Activated T-cell treated with anti-CD3 and anti-CD28 coated beads for 48 hours (primary cell): ENCODE measurements around the gene RALGDS.

Source experiments
- DNase-seq: peaks from one replicate; pipeline ENCODE4 v3.0.0-alpha.2; 2020; ENCODE audit warnings: low read depth

The RALGDS gene

DNA sequence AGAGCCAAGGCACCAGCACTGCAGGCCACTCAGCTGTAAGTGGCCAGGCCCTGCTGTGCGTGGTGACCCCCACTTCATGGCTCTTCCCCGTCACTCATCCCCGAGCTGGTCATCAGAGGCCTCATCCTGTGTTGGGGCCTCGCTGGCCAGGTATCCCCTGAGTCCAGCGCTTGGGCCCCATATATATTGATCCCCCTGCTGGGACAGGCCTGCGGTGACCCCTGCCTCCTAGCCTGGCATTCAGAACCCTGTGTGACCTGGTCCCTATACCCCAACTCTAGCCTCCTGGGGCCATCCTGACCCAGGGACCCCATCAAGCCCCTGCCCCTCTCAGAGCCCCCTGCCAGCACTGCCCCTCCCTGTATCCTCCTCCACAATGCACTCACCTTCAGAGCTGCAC is 30.0 kb upstream of the RALGDS start:
- no peak for DNase-seq

DNA sequence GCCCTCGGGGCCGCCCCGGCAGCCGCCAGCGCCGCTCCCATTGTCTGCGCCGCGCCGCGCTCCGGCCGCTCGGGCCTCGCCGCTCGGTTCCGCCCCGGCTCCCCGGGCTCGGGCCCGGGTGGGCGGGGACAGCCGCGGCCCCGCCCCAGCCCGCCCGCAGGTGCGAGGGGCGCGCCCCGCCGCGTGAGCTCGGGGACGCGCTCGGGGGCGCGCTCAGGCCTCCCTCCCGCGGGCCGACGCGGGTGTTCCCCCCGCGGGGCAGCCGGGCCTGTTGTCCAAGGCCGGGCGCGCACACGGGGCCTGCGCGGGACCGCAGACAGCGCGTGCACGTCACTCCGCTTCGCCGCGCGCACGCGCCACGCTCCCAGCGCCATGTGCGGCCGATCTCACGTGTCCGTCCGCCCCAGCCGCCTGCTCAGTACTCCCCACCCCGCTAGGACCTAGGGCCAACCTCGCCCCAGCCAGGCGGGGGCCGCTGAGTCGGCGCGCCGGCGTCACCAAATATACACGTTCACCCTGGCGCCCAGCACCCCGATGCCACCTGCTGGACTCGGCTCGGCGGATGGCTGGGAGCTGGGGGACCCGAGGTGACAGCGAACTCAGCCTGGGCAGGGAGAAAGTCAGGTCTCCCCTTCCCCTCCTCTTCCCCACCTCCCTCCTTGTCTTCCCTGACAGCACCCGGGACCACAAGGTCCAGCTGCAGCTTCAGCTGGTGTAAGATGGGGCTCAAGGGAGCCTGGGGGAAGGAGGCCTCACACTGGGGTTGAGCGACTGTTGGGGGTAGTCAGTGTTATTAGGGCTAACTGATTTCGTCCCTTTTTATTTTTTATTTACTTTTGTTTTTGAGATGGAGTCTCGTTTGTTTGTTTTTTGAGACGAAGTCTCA is 28.3 kb upstream of the RALGDS start:
- peak; percentile 88 for DNase-seq

DNA sequence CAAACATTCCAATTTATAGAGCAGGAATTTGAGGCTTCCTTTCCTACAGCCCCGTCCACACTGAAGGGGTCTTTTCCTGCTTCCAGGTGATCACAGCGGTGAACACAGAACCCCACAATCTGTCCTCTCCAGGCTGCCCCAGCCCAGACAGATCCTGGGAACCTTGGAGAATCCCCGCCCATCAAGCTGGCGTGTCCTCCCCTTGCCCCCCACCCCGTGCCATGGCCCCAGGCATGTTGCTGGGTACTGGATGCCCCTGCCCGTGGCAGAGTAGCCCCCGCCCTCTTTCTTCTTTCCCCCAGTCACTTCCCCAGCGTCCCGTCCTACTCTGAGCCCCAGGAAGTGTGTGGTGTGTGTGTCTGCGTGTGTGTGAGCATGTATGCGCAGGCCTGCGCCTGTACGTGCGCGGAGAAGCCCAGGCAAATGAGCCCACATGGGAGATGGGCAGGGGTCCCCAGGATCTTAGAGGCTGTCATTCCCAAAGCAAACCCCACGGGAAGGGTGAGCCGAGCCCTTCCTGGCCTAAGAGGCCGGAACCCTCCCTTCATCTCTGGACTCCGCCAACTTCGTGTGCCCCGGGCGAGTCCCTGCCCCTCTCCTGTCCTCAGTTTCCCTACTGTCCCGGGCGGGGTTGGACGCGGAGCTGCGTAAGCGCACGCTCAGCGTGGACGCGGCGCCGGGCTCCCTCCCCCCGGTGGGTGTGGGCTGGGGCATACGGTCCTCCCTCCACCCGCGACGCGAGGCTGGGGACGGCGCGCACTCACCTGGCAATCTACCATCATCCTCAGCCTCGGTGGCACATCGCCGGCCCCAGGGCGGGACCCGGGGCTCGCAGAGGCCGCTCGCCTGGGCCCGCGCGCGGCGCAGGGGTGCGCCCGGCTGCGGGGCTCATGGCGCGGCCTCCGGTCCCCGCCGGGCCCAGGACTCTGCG is 27.4 kb upstream of the RALGDS start:
- DNase-seq: peak; percentile 45

DNA sequence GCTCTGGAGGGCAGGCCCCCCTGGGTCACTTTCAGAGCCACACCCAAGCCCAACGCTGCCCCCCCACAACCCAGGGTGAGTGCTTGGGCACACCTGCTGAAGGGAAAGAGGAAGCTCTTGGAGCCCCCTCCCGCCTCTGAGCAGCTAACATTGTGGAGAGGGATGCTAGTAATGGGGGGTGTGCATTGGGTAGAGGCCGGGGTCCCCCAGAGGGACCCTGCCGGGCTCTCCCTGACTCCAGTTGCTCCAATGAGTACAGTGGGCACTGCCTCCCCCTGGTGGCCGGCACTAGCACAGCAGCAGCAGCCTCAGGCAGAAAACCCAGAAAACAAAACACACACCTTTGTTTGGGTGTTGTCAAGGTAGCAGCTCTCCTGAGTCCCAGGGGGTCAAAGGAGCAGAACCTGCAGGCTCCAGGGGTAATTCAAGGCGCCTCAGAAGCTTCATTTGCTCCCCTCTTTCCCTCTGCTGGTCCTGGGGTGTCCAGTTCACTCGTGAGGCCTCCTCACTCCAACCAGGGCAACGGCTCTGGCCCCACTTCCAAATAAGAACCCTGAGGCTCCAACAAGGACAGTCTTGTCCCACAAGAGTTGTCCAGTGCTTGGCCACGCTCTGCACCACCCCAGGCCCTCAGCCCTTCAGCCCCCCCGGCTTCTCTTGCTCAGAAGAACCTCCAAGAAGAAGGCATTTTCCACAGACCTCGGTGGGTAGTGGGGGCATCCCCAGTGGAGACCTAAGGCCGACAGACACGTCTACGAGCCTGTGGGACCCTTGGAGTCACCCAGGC is 26.6 kb upstream of the RALGDS start:
- peak; percentile 73 for DNase-seq

DNA sequence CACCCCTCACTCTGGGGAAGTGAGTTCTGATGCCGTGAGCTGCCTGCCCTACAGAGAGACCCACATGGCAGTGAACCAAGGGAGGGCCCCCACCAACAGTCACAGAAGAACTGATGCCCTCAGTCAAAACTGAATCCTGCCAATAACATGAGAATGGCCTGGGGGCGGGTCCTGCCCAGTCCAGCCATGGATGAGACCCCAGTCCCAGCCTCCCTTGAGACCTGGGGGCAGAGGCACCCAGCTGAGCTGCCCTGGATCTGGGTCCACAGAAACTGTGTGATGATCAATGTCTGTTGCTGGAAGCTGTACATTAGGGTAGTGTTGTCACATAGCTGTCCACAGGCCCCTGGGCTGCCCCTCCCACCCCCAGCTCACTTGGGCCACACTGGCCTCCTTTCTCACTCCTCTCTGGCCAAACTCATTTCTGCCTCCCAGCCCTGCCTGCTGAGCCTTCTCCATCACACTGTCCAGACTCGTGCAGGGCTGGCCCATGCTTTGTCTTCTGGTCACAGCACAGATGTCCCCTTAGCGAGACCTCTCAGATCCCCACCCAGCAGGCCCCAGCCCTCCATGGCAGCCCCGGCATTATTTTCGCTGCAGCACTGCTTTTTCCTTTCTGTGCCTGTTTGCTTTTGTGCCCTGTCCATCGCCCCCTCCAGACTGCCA is 25.8 kb upstream of the RALGDS start:
- DNase-seq: no peak

DNA sequence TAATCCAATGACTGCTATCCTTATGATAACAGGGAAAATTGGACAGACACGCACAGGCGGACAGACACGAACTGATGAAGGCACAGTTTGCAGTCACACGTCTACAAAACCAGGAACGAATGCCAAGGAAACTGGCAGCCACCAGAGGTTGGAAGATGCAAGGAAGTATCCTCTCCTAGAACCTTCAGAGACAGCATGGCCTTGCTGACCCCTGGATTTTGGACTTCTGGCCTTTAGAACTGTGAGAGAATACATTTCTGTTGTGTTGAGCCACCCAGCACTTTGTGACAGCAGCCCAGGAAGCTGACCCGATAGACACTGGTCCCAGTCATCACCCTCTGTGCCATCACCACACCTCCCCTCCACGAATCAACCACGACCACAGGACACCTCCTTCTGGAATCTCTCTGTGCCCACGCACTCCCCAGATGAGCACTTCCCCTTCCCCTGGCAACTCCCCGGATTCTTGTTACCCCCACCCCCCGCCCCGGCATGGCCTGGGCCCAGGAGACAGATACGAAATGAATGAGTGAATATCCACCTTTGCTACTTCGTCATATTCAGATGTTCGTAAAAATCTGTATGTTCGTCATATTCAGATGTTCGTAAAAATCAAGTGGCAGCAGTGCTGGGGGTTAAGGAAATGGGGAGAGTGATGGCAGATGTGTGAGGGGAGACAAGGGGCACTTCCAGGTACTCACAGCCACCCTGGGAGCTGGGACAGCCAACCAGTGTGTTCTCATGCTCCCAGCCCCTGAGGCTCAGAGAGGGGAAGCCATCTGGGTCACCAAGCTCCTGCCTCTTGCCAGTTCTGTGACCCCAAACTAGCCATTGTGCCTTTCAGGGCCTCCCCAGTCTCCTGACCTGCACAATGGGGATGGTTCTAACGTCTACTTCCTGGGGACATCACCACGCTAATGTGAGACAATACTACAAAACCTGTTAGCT is 24.1 kb upstream of the RALGDS start:
- no peak for DNase-seq

DNA sequence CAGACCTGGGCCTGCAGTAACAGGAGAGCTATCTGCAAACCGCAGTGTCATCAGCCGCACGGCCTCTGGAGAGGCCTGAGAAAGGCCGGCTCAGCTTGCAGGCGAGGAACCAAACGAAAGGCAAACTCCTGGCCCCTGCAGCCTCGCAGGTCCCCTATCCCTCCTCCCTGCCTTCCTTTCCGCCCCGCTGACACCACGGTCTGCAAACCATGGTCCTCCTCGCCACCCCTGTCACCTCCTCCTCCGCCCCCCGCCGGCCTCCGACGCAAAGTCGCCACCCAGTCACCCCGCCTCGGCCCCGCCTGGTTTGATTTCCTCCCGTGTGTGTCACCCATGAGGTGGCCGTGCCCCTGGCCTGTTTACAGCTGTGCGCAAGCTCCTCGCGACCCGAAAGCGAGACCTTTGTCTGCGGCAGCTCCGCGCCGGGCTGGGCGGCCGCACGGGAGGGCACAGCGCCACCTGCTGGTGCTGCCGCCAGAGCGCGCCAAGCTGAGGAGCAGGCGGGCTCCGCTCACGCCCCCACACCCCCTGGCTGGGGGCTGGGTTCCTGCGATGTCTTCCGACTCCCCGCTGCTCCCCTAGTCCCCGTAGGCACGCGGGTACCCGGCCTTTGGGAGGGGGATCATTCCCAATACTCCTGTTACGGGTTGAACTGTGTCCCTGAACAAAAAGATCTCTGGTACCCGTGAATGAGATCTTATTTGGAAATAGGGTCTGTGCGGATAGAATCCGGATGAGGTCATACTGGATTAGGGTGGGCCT is 23.3 kb upstream of the RALGDS start:
- DNase-seq: peak; percentile 91

DNA sequence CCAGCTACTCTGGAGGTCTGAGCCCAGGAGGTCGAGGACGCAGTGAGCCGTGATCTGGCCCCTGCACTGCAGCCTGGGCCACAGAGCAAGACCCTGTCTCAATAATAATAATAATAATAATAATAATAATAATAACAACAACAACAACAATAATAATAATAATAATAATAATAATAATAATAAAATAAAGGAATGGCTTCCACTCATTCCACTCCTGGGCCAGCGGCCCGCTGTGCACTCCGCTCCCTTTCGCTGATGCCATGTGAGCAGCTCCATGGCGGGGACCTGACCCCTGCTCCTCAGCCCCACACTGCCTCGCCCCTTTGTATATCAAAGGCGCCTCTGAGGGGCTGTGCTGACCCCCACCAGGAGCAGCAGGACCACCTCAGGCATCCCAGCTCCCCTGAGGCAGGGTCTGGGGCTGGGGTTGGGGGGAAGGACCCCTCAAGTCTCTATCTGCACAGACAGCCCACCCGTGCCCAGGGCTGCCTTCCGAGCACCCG is 22.6 kb upstream of the RALGDS start:
- no peak for DNase-seq

DNA sequence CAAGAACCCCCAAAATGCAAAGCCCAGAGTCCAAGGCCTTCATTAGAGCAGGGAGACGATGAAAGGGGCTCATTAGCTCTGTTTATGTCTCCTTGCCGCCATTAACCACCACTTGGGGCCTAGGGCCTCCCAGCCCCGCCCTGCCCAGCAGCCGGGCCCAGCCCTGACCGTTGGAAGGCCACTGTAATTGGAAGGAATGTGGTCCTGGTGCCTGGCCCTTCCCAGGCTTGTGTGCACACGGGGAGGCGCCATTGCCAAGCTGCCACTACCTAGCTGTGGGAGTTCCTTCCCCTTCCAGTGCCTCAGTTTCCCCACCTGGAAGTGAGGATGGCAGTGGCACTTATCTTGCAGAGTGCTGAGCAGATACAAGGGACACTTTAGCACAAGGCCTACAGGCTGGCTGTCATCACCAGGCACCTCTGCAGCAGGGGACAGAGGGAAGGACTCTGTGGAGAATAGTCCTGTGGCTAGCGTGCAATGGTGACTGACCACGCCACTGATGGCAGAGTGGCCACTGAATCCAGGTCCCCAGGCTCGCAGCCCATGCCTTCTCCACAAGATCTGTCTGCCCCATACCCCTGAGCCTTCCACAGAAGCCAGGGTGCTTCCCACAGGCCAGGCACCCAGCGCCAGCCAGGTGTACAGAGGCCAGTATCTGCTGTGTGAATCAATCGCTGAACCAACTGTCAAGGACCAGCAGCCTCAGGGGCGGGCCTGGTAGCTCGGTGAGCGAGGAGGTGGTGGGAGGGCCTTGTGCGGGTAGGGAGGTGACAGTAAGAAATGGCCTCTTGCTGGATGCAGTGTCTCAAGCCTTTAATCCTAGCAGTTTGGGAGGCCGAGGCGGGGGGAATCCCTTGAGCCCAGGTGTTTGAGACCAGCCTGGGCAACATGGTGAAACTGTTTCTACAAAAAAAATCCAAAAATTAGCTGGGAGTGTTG is 21.9 kb upstream of the RALGDS start:
- no peak for DNase-seq

DNA sequence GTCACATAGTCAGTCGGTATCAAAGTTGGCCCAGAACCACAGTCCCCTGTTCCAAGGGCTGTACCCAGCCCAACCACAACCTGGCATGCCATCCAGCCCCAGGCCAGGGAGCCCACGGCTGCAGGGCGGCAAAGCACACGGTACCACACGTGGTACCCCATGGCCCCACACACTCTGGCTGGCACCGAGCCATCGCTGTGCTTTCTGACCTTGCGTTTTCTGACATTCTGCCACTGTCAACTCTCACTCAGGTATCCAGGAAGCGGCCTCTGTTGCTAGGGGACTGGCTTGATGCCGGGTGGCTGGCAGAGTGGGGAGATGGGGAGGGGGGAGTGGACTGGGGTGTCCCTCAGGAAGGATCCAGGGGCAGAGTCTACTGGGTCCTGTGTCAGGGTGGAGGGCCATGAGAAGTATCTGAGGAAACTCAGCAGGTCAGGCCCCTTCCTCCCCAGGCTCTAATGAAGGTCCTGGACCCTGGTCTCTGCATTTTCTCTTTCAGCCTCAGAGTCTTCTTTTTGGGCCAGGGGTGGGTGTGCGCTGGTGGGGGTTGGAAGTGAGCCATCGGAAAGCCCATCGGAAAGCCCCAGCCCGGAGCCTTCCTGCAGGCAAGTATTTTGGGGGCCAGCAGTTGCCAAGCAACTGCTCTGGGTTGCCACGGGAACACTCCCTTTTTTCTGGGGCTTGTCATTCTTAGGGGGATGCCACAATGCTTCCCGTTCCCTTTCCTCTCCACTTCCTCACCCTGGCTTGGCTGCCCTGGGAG is 21.0 kb upstream of the RALGDS start:
- no peak for DNase-seq

DNA sequence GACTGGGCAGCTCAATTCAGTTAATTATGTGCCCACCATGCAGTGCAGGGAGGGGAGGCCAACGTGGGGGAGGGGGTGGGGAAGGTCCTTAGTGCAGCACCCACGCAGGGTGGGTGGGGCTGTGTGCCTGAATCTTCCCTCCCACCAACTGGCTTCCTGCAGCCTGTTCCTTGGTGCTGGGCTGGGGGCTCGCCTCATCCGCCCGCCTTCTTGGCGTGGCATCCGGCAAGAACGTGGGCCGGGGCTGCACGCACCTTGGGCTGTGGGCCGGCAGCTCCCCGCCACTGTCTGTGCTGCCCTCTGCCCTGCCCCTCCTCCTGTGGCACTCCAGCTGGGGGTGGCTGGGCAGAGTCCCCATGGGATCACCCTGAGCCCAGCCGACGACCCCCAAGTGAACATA is 19.6 kb upstream of the RALGDS start:
- no peak for DNase-seq

DNA sequence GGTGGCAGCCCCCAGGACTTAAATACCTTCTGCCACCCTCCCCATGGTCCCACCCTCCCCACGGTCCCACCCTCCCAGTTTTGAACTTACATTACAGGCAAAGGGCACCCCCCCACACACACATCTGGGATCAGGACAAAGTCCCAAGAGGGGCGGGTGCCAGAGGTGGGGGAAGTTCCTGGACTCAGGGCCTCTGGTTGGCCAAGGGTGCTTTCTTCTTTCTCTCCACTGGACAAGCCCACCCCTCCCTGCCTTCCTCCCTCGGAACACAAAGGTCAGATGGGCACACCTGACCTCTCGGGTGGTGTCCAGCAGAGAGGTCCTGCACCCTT is 19.1 kb upstream of the RALGDS start:
- no peak for DNase-seq

DNA sequence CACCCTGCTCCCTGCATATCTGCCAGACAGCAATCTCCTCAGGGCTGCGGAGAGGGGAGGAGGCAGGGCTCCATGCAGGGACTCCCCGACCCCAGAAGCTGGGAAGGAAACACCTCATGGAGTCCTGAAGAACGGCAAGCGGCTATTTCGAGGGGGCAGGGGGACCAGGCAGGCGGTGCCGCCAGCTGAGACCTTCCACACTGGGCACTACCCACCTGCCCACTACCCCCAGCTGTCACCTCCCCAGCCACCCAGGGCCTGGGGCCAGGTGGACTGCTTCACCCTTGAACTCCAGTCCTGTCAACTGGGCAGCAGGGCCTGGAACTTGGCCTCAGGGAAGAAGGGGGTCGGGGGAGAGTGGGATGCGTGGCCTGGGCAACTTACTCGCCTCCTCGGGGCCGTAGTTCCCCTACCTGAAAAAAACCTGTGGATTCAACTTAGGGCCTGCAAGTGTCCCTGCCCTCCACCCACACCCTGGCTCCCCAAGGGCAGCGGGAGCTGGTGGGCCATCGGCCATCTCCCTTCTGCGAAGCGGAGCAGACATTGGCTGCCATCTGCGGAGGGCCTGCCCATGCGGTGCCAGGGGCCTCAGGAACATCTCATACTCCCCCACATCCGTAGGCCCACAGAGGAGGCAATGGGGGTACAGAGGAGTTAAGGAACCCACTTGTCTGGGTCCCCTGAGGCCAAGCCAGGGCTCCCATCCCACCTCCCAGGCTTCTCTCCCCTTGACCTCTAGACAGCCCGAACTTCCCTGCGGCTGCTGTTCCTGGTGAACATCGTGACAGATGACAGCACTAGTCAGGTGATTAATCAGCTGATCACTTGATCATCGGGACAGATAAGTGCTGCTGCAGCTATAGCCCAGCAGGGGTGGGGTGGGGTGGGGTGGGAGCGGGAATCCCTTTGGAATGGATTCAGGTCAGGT is 18.5 kb upstream of the RALGDS start:
- DNase-seq: no peak

DNA sequence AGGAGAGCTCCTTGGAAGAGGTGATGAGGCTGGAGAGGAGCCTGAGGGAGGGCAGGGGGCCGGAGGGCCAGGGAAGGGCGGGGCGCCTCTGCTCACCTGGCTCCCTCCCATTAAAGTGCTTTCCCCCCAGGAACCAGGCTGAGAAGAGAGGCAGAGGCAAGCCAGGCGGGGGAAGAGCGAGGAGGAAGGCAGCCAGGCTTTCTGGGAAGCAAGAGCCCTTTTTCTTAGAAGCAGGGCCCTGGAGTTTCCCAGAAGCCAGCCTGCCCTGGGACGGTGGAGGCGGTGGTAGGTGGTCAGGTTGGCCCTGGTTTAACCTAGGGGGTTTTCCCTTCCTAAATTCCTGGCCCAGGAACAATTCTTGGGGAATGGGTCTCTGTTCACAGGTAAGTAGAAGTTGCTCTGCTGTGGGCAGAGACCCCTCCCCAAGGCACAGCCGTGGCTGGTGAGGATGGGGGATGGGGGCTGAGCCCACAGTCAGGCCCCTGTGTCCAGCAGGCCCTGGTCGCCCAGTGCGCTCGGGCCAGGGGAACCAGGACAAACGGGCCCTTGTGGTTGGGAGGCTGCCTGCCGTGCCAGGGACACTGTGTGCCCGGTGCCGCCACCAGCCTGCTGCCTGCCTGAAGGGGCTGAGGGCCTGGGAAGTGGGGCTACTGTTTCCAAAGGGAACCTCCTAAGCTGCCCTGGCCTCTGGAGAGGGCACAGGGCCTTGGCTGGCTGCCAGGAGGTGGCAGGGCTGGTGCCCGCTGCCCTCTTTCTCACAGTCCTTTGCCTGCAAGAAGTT is 16.6 kb upstream of the RALGDS start:
- DNase-seq: no peak

DNA sequence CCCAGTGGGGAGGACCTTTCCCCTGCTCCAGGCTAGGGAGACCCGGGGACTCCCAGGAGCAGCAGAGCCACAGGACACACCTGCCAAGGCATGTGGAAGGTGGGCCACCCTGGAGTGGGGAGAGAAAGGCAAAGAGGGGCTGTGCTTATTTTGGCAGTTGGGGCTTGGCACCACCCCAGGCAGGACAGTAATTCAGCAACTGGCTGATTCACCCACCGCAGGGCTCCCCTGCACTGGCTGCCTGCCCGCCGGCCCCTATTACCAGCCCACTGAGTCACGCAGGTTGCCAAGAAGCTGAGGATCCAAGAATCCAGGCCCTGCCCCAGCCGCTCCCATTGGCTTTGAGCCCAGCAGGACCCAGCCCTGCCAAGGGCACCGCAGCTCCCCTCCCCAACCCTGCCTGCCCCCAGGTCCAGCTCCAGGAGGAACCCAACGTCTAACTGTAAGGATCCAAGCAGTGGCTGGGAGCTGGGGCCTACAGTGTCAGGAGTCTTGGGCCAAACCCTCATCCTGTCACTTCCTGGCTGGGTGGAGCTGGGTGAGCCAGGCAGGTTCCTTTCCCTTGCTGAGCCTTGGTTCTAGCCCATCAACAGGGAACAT is 14.2 kb upstream of the RALGDS start:
- DNase-seq: peak; percentile 66
